Neural progenitor cell (in vitro differentiated cells): ENCODE measurements around the gene GNAQ. TPM values are rescaled to one million over a fixed set of nuclear protein-coding genes. Genes with fewer than 3 reads are reported as not detected.
"Not testable (repeated sequence)": the region's sequence is repeated elsewhere in the genome, so short reads cannot be mapped to it uniquely, and the experiment has no call there.

ENCODE experiments used
- DNase-seq: peaks from one replicate; pipeline ENCODE4 v3.0.0-alpha.2; 2016; ENCODE audit warnings: low spot score
- H2AFZ ChIP-seq: fragments of 200-600 bp; sonication (generic); replicated peaks from 2 replicates; pipeline ENCODE4 v1.6.1; 2016; ENCODE audit warnings: antibody characterized with exemption
- H3F3A ChIP-seq: fragments of 200-600 bp; sonication (generic); 2 replicates; pipeline ENCODE4 v1.6.1; 2016; ENCODE audit warnings: antibody characterized with exemption, low read depth
- H3K27ac ChIP-seq: fragments of 200-600 bp; sonication (generic); 2 replicates; pipeline ENCODE4 v1.5.1; 2016; ENCODE audit warnings: mild to moderate bottlenecking
- H3K27me3 ChIP-seq: fragments of 200-600 bp; sonication (generic); 2 replicates; pipeline ENCODE4 v1.6.1; 2016; ENCODE audit warnings: mild to moderate bottlenecking, moderate library complexity
- H3K36me3 ChIP-seq: fragments of 200-600 bp; sonication (generic); 2 replicates; pipeline ENCODE4 v1.5.1; 2016
- H3K4me1 ChIP-seq: fragments of 200-600 bp; sonication (generic); 2 replicates; pipeline ENCODE4 v1.6.1; 2016; ENCODE audit warnings: mixed run types
- H3K4me2 ChIP-seq: fragments of 200-600 bp; sonication (generic); 2 replicates; pipeline ENCODE4 v1.6.1; 2016
- H3K4me3 ChIP-seq: fragments of 200-600 bp; sonication (generic); 2 replicates; pipeline ENCODE4 v1.5.1; 2016
- H3K79me2 ChIP-seq: fragments of 200-600 bp; sonication (generic); 2 replicates; pipeline ENCODE4 v1.6.1; 2016; ENCODE audit warnings: low read depth
- H3K9ac ChIP-seq: fragments of 200-600 bp; sonication (generic); 2 replicates; pipeline ENCODE4 v1.6.1; 2016
- H3K9me3 ChIP-seq: fragments of 200-600 bp; sonication (generic); 2 replicates; pipeline ENCODE4 v1.5.1; 2016; ENCODE audit warnings: low read depth
- H4K20me1 ChIP-seq: fragments of 200-600 bp; sonication (generic); 2 replicates; pipeline ENCODE4 v1.6.1; 2016; ENCODE audit warnings: low read depth
- H3K27ac Mint-ChIP-seq: 3 replicates; pipeline ENCODE4 v1.8.0; 2021; ENCODE audit warnings: mixed read lengths
- H3K27me3 Mint-ChIP-seq: 2 replicates; pipeline ENCODE4 v1.8.0; 2022; ENCODE audit warnings: low read depth, mild to moderate bottlenecking, inconsistent platforms, moderate library complexity, mixed read lengths; ENCODE audit not compliant: insufficient read depth
- H3K36me3 Mint-ChIP-seq: 3 replicates; pipeline ENCODE4 v1.8.0; 2021; ENCODE audit warnings: mixed read lengths
- H3K4me1 Mint-ChIP-seq: 3 replicates; pipeline ENCODE4 v1.8.0; 2021; ENCODE audit warnings: mixed read lengths
- H3K4me3 Mint-ChIP-seq: 3 replicates; pipeline ENCODE4 v1.8.0; 2021; ENCODE audit warnings: mild to moderate bottlenecking, moderate library complexity, mixed read lengths
- H3K9me3 Mint-ChIP-seq: 3 replicates; pipeline ENCODE4 v1.8.0; 2020; ENCODE audit warnings: mixed read lengths
- EZH2 ChIP-seq: fragments of 200-600 bp; sonication (generic); IDR thresholded peaks from 2 replicates; pipeline ENCODE4 v1.6.1; 2017; ENCODE audit warnings: antibody characterized with exemption, mild to moderate bottlenecking, moderate library complexity
- EZH2phosphoT487 ChIP-seq: fragments of 200-600 bp; sonication (generic); IDR thresholded peaks from 2 replicates; pipeline ENCODE4 v1.6.1; 2017; ENCODE audit warnings: antibody characterized with exemption
- total RNA-seq: library from RNA; depleted of rRNA; stranded (reverse); fragments of >200 nt; gene quantifications from 2 replicates; pipeline ENCODE4 v1.2.3, GENCODE V29; 2015; ENCODE audit warnings: low replicate concordance
- TF ChIP-seq, protein P1 (sequence below): fragments of 200-600 bp; sonication (generic); IDR thresholded peaks from 2 replicates; pipeline ENCODE4 v1.5.1; 2017; ENCODE audit warnings: antibody characterized with exemption, mild to moderate bottlenecking

Gene GNAQ
- total RNA-seq, 1 donor from 2014 or later = 87.9 TPM

DNA sequence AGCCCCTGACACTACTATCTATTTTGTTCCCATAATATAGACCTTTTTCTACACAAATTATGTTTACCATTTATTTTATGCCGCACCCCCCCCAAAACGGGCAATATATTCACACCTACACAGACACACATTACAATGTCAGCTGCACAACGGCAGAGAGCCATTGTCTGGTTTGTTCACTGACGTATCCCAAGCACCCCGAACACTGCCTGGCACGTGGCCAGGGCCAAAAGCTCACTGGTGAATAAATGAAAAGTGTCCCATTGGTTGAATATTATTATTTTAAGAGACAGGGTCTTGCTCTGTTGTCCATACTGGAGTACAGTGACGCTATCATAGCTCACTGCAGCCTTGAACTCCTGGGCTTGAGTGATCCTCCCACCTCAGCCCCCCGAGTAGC lies 150.5 kb downstream of the GNAQ start:
- H3K27ac Mint-ChIP-seq = no peak overlapping the region
- H3K4me1 Mint-ChIP-seq = peaks cover 56% of the 10 kb centered on the region
- Histone ChIP-seq H3K4me1 (peaks cover 15% of the 10 kb centered on the region), H3K79me2 (peaks cover 36% of the 10 kb centered on the region), H2AFZ (no peak overlapping the region), H3K9me3 (no peaks in the 10 kb centered on the region), H3K27me3 (no peaks in the 10 kb centered on the region), H4K20me1 (peaks cover 34% of the 10 kb centered on the region), H3F3A (no peaks in the 10 kb centered on the region), H3K27ac (no peak overlapping the region), H3K4me2 (no peak overlapping the region), H3K36me3 (no peaks in the 10 kb centered on the region), H3K9ac (no peak overlapping the region), H3K4me3 (no peak overlapping the region)
- peak overlapping the region; percentile 18 for H3K4me3 Mint-ChIP-seq
- H3K27me3 Mint-ChIP-seq = no peaks in the 10 kb centered on the region
- peaks cover 2% of the 10 kb centered on the region for H3K36me3 Mint-ChIP-seq
- DNase-seq = no peak
- H3K9me3 Mint-ChIP-seq = no peaks in the 10 kb centered on the region
- TF ChIP-seq, protein P1, sequence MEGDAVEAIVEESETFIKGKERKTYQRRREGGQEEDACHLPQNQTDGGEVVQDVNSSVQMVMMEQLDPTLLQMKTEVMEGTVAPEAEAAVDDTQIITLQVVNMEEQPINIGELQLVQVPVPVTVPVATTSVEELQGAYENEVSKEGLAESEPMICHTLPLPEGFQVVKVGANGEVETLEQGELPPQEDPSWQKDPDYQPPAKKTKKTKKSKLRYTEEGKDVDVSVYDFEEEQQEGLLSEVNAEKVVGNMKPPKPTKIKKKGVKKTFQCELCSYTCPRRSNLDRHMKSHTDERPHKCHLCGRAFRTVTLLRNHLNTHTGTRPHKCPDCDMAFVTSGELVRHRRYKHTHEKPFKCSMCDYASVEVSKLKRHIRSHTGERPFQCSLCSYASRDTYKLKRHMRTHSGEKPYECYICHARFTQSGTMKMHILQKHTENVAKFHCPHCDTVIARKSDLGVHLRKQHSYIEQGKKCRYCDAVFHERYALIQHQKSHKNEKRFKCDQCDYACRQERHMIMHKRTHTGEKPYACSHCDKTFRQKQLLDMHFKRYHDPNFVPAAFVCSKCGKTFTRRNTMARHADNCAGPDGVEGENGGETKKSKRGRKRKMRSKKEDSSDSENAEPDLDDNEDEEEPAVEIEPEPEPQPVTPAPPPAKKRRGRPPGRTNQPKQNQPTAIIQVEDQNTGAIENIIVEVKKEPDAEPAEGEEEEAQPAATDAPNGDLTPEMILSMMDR = no peak
- no peak for TF ChIP-seq EZH2
- TF ChIP-seq EZH2phosphoT487 = no peak

DNA sequence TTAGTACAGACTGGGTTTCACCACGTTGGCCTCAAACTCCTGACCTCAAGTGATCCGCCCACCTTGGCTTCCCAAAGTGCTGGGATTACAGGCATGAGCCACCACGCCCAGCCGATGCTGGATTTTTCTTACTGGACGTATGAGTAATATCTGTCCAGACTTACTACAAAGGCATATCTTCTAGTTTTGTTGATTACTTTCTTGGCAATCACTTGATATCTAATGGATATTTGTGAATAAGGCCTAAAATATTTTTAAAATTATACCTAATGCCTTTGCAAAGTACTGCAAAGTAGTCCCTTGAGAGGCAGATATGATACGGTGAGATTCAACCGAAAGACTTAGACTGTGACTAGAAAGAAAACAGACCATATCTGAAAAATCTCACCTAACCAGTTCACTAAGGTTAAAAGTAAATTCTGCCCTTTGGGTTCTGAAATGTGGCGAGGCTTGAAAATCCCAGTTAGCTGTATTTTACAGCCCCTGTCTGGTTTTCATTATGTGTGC lies 152.1 kb downstream of the GNAQ start:
- no peak overlapping the region for H3K27ac Mint-ChIP-seq
- H3K36me3 Mint-ChIP-seq = peaks cover 2% of the 10 kb centered on the region
- H3K4me1 ChIP-seq = peaks cover 11% of the 10 kb centered on the region

DNA sequence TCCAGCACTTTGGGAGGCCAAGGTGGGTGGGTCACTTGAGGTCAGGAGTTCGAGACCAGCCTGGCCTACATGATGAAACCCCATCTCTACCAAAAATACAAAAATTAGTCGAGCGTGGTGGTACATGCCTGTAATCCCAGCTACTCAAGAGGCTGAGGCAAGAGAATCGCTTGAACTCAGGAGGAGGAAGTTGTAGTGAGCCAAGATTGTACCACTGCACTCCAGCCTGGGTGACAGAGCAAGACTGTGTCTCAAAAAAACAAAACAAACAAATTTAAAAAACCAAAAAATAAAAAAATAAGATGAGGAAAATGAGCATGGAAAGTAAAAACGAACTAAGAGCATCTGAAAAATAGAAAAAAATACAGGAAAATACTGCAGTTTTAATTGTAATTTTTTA lies 152.8 kb downstream of the GNAQ start:
- H3K4me1 ChIP-seq, H3K27me3 ChIP-seq, H3K9ac ChIP-seq, H2AFZ ChIP-seq, H3K4me3 Mint-ChIP-seq, H3K27ac Mint-ChIP-seq, H3K4me3 ChIP-seq, DNase-seq, H3K36me3 Mint-ChIP-seq, H3K9me3 Mint-ChIP-seq, H3K27me3 Mint-ChIP-seq, H3K4me2 ChIP-seq, H3K9me3 ChIP-seq, H3K27ac ChIP-seq, H3F3A ChIP-seq, H3K36me3 ChIP-seq: not testable (repeated sequence)
- Histone ChIP-seq H3K79me2 (peaks cover 43% of the 10 kb centered on the region), H4K20me1 (peaks cover 25% of the 10 kb centered on the region)
- peaks cover 42% of the 10 kb centered on the region for H3K4me1 Mint-ChIP-seq

More for the DNA sequence above, 152.1 kb downstream of the GNAQ start:
- no peak overlapping the region for H3K27ac ChIP-seq
- H3K79me2 ChIP-seq = peaks cover 38% of the 10 kb centered on the region
- TF ChIP-seq, protein P1 = no peak
- TF ChIP-seq EZH2 (no peak), EZH2phosphoT487 (no peak)
- no peak overlapping the region for H3K4me3 Mint-ChIP-seq
- peaks cover 49% of the 10 kb centered on the region for H3K4me1 Mint-ChIP-seq
- no peaks in the 10 kb centered on the region for H3F3A ChIP-seq
- H3K4me3 ChIP-seq = no peak overlapping the region
- no peak overlapping the region for H3K9ac ChIP-seq
- no peaks in the 10 kb centered on the region for H3K36me3 ChIP-seq
- no peak overlapping the region for H3K4me2 ChIP-seq
- H2AFZ ChIP-seq = no peak overlapping the region
- DNase-seq = no peak
- no peaks in the 10 kb centered on the region for H3K27me3 Mint-ChIP-seq
- no peaks in the 10 kb centered on the region for H3K9me3 ChIP-seq
- H4K20me1 ChIP-seq = peaks cover 32% of the 10 kb centered on the region
- no peaks in the 10 kb centered on the region for H3K27me3 ChIP-seq
- H3K9me3 Mint-ChIP-seq = no peaks in the 10 kb centered on the region

DNA sequence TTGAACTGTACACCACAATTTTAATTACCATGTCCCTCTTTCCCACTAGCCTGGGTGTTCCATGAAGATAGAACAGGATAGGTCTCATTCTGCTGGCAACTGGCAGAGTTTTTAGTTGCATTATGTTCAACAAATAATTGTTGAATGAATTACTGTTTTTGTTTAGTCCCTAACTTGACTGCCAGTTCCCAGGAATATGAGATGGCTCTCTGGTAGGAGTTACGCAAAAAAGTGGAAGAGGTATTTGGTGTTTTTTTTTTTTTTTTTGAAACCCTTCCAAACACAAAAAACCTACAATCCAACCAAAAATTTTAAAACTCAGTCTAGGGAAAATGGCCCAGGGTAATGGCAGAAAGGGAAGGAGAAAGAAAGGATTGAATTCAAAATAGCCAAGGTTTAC lies 153.6 kb downstream of the GNAQ start:
- Mint-ChIP-seq H3K4me3 (no peak overlapping the region), H3K36me3 (peaks cover 4% of the 10 kb centered on the region), H3K4me1 (peaks cover 38% of the 10 kb centered on the region), H3K27me3 (no peaks in the 10 kb centered on the region), H3K9me3 (no peaks in the 10 kb centered on the region), H3K27ac (no peak overlapping the region)
- Histone ChIP-seq H3K27ac (no peak overlapping the region), H3K9ac (no peak overlapping the region), H3F3A (no peaks in the 10 kb centered on the region), H4K20me1 (peaks cover 29% of the 10 kb centered on the region), H3K36me3 (no peaks in the 10 kb centered on the region), H2AFZ (no peak overlapping the region), H3K4me3 (no peak overlapping the region), H3K4me2 (no peak overlapping the region), H3K9me3 (no peaks in the 10 kb centered on the region), H3K27me3 (no peaks in the 10 kb centered on the region), H3K4me1 (peaks cover 12% of the 10 kb centered on the region), H3K79me2 (peaks cover 41% of the 10 kb centered on the region)
- TF ChIP-seq EZH2 (no peak), EZH2phosphoT487 (no peak)
- TF ChIP-seq, protein P1 = no peak
- DNase-seq = no peak
